ENCODE data around the gene STING1.
A peak's percentile ranks its signal among the peaks of the same experiment; 100 is the strongest.

DNA sequence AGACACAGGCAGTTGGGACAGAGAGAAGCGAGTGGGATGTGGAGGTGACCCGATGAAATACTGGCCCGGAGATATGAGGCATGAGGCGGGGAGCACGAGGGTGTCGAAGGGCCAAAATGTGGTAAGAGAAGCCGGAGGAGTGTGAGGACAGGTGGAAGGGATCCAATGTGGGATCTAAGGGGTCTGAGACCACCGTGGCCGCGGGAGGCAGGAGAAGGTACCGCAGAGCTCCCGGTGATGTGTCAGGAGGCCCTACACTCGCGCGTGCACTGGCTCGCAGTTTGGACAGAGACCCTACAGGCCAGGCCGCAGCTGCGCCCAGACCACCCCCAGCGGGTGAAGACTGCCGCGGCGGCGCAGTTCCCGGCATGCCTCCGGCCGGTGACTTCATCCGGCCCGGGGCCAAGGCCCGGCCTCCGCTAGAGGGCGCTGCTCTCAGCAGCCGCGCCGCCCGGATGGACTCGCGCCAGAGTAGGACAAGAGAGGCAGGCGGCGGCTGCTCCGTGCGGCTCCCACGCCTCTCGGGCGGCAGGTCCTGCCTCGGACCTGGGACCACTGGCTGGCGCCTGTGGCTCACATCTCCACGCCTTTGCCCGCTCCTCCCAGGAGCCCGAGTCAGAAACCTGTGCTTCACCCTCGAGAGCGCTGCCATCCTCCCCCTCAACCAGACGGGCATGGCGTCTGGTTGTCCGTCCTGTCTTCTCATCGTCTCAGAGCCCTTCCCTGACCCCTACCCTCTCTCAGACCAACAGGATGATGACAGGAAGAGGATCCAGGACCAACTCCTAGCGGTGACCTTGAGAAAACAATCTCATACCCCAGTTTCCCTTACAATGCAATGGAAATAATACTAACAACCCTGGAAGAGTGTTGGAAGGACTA lies 35.4 kb upstream of the STING1 start:
- TF ChIP-seq, protein P1, sequence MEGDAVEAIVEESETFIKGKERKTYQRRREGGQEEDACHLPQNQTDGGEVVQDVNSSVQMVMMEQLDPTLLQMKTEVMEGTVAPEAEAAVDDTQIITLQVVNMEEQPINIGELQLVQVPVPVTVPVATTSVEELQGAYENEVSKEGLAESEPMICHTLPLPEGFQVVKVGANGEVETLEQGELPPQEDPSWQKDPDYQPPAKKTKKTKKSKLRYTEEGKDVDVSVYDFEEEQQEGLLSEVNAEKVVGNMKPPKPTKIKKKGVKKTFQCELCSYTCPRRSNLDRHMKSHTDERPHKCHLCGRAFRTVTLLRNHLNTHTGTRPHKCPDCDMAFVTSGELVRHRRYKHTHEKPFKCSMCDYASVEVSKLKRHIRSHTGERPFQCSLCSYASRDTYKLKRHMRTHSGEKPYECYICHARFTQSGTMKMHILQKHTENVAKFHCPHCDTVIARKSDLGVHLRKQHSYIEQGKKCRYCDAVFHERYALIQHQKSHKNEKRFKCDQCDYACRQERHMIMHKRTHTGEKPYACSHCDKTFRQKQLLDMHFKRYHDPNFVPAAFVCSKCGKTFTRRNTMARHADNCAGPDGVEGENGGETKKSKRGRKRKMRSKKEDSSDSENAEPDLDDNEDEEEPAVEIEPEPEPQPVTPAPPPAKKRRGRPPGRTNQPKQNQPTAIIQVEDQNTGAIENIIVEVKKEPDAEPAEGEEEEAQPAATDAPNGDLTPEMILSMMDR (IDR thresholded peaks at IDR 0.05; ENCODE audit: insufficient read depth, low read length, poor library complexity, severe bottlenecking), result peak; percentile 94
- no peak for TF ChIP-seq EZH2phosphoT487 (conservative IDR thresholded peaks at IDR 0.05; ENCODE audit: low read length)
